Measurements from ENCODE around the gene PAIP2.
"Not testable (repeated sequence)": the region's sequence is repeated elsewhere in the genome, so short reads cannot be mapped to it uniquely, and the experiment has no call there.

The PAIP2 gene

GRCh38 chr5:139378941-139379361 is 37.3 kb downstream of the PAIP2 start:
- no peak for DNase-seq (ENCODE audit: low read depth)

GRCh38 chr5:139379626-139380449 is 38.2 kb downstream of the PAIP2 start:
- no peak for DNase-seq (ENCODE audit: low read depth)

GRCh38 chr5:139381837-139382761 is 40.4 kb downstream of the PAIP2 start:
- no peak for DNase-seq (ENCODE audit: low read depth)

- no peak for DNase-seq (ENCODE audit: low read depth)
These were observed 41.2 kb downstream of the PAIP2 start for GRCh38 chr5:139382807-139383206.

- no peak for DNase-seq (ENCODE audit: low read depth)
These were observed 41.8 kb downstream of the PAIP2 start, which contains the start of gene SLC23A1 for GRCh38 chr5:139383275-139383992. SLC23A1 (minus strand) TSS chr5:139383297; CDS start chr5:139383253, 44 bp downstream.

GRCh38 chr5:139383993-139384590 is 42.4 kb downstream of the PAIP2 start:
- no peak for DNase-seq (ENCODE audit: low read depth)

- no peak for DNase-seq (ENCODE audit: low read depth)
These were observed 43.0 kb downstream of the PAIP2 start for GRCh38 chr5:139384591-139385051.

- DNase-seq (ENCODE audit: low read depth): no peak
These were observed 43.7 kb downstream of the PAIP2 start for GRCh38 chr5:139385061-139386049.

GRCh38 chr5:139386050-139386438 is 44.4 kb downstream of the PAIP2 start:
- no peak for DNase-seq (ENCODE audit: low read depth)

- not testable (repeated sequence) for DNase-seq (ENCODE audit: low read depth)
These were observed 45.3 kb downstream of the PAIP2 start for GRCh38 chr5:139386956-139387355.

- DNase-seq (ENCODE audit: low read depth): no peak
These were observed 46.0 kb downstream of the PAIP2 start for GRCh38 chr5:139387611-139388197.

- DNase-seq (ENCODE audit: low read depth): no peak
These were observed 46.7 kb downstream of the PAIP2 start for GRCh38 chr5:139388198-139388821.

GRCh38 chr5:139389701-139390638 is 48.3 kb downstream of the PAIP2 start, which contains the start of gene MZB1:
MZB1 (minus strand) TSS chr5:139389913; CDS start chr5:139389856, 57 bp downstream.
- no peak for DNase-seq (ENCODE audit: low read depth)

- DNase-seq (ENCODE audit: low read depth): no peak
These were observed 49.2 kb downstream of the PAIP2 start for GRCh38 chr5:139390639-139391569.

GRCh38 chr5:139391570-139392323 is 50.1 kb downstream of the PAIP2 start:
- no peak for DNase-seq (ENCODE audit: low read depth)

GRCh38 chr5:139392324-139392677 is 50.6 kb downstream of the PAIP2 start:
- DNase-seq (ENCODE audit: low read depth): no peak

Measured in activated T-cell treated with anti-CD3 and anti-CD28 coated beads for 1 hour (primary cell).